WTC11 (cell line): ENCODE measurements around the gene KRT7. TPM values are rescaled to one million over a fixed set of nuclear protein-coding genes. Genes with fewer than 3 reads are reported as not detected.

Experiments
- ATAC-seq: fragments of 200-7000 bp; cut with Tn5 transposase; 2 replicates; pipeline ENCODE4 v1.10.0; 2021; ENCODE audit warnings: mild to moderate bottlenecking, moderate library complexity
- CTCF ChIA-PET: fragments of 300-600 bp; sonication (Branson Sonifier 250); formaldehyde crosslinking; loops from one replicate; lab custom pipeline; 2021; ENCODE audit warnings: antibody characterized with exemption; lab: Charles Lee
- POLR2A ChIA-PET: fragments of 350-600 bp; sonication (Branson Sonifier 250); formaldehyde crosslinking; loops from one replicate; lab custom pipeline; 2021; ENCODE audit warnings: antibody characterized with exemption; lab: Charles Lee
- DNase-seq: peaks from one replicate; pipeline ENCODE4 v3.0.0; 2021; ENCODE audit warnings: low spot score
- H3K27ac Mint-ChIP-seq: 2 replicates; pipeline ENCODE4 v1.8.0; 2021; ENCODE audit warnings: mixed read lengths
- H3K27me3 Mint-ChIP-seq: 2 replicates; pipeline ENCODE4 v1.8.0; 2021; ENCODE audit warnings: low read depth, mild to moderate bottlenecking, moderate library complexity, mixed read lengths
- H3K36me3 Mint-ChIP-seq: 2 replicates; pipeline ENCODE4 v1.8.0; 2021; ENCODE audit warnings: mixed read lengths
- H3K4me1 Mint-ChIP-seq: 2 replicates; pipeline ENCODE4 v1.8.0; 2022; ENCODE audit warnings: mixed read lengths
- H3K4me3 Mint-ChIP-seq: 2 replicates; pipeline ENCODE4 v1.8.0; 2021; ENCODE audit warnings: mild to moderate bottlenecking, moderate library complexity, mixed read lengths
- H3K9me3 Mint-ChIP-seq: 2 replicates; pipeline ENCODE4 v1.8.0; 2021; ENCODE audit warnings: mixed read lengths
- GTF2I ChIP-seq: fragments of 250-450 bp; sonication (Bioruptor Pico); conservative IDR thresholded peaks from 2 replicates; pipeline ENCODE4 v1.4.0; 2021; ENCODE audit warnings: mild to moderate bottlenecking
- IRF2 ChIP-seq: sonication (generic); formaldehyde crosslinking; IDR thresholded peaks from 2 replicates; pipeline ENCODE4 v1.8.0; 2022; ENCODE audit warnings: low read depth, missing genetic modification reagents, borderline replicate concordance
- KAT7 ChIP-seq: sonication (generic); formaldehyde crosslinking; IDR thresholded peaks from 2 replicates; pipeline ENCODE4 v1.8.1; 2023; ENCODE audit warnings: missing genetic modification reagents, mild to moderate bottlenecking, borderline replicate concordance
- MYBL2 ChIP-seq: sonication (generic); formaldehyde crosslinking; IDR thresholded peaks from 2 replicates; pipeline ENCODE4 v1.8.1; 2023; ENCODE audit warnings: mild to moderate bottlenecking, moderate library complexity, missing genetic modification reagents
- NR1H2 ChIP-seq: sonication (generic); formaldehyde crosslinking; IDR thresholded peaks from 2 replicates; pipeline ENCODE4 v1.9.0; 2021; ENCODE audit warnings: mild to moderate bottlenecking, moderate library complexity, missing genetic modification reagents
- NR3C1 ChIP-seq: sonication (generic); formaldehyde crosslinking; conservative IDR thresholded peaks from 2 replicates; pipeline ENCODE4 v1.8.1; 2023; ENCODE audit warnings: low read depth, mild to moderate bottlenecking, missing genetic modification reagents
- PRRX2 ChIP-seq: fragments of 250-450 bp; sonication (Bioruptor Pico); IDR thresholded peaks from 2 replicates; pipeline ENCODE4 v1.8.0; 2021; ENCODE audit warnings: mild to moderate bottlenecking
- RELA ChIP-seq: sonication (generic); formaldehyde crosslinking; IDR thresholded peaks from 2 replicates; pipeline ENCODE4 v1.8.1; 2022; ENCODE audit warnings: missing genetic modification reagents, mild to moderate bottlenecking, borderline replicate concordance
- SMAD3 ChIP-seq: sonication (generic); formaldehyde crosslinking; IDR thresholded peaks from 2 replicates; pipeline ENCODE4 v1.8.0; 2022; ENCODE audit warnings: missing genetic modification reagents, mild to moderate bottlenecking, borderline replicate concordance
- SMAD4 ChIP-seq: sonication (generic); formaldehyde crosslinking; IDR thresholded peaks from 2 replicates; pipeline ENCODE4 v1.8.0; 2022; ENCODE audit warnings: mild to moderate bottlenecking, missing genetic modification reagents
- ZNF121 ChIP-seq: sonication (generic); formaldehyde crosslinking; IDR thresholded peaks from 2 replicates; pipeline ENCODE4 v1.8.0; 2023; ENCODE audit warnings: missing genetic modification reagents
- ZNF263 ChIP-seq: sonication (generic); formaldehyde crosslinking; IDR thresholded peaks from 2 replicates; pipeline ENCODE4 v1.8.1; 2022; ENCODE audit warnings: low read depth, mild to moderate bottlenecking, moderate library complexity, missing genetic modification reagents
- ZNF416 ChIP-seq: fragments of 250-450 bp; sonication (Bioruptor Pico); IDR thresholded peaks from 2 replicates; pipeline ENCODE4 v1.9.0; 2021; ENCODE audit warnings: mild to moderate bottlenecking, inconsistent platforms
- total RNA-seq: library from RNA; stranded (reverse); gene quantifications from 3 replicates; pipeline ENCODE4 v1.2.3, GENCODE V29; 2021
- TF ChIP-seq, protein P1 (sequence below): sonication (generic); formaldehyde crosslinking; IDR thresholded peaks from 2 replicates; pipeline ENCODE4 v1.8.1; 2023; ENCODE audit warnings: mild to moderate bottlenecking, missing genetic modification reagents
- TF ChIP-seq, protein P2 (sequence below): sonication (generic); formaldehyde crosslinking; IDR thresholded peaks from 2 replicates; pipeline ENCODE4 v1.8.1; 2022; ENCODE audit warnings: mild to moderate bottlenecking, missing genetic modification reagents, moderate library complexity, borderline replicate concordance
- TF ChIP-seq, protein P3 (sequence below): sonication (generic); formaldehyde crosslinking; IDR thresholded peaks from 2 replicates; pipeline ENCODE4 v1.8.0; 2022; ENCODE audit warnings: mild to moderate bottlenecking, missing genetic modification reagents
- TF ChIP-seq, protein P4 (sequence below): fragments of 250-450 bp; sonication (Bioruptor Pico); conservative IDR thresholded peaks from 2 replicates; pipeline ENCODE4 v1.9.0; 2021; ENCODE audit warnings: mild to moderate bottlenecking

Gene KRT7
- total RNA-seq, 1 experiment from 2014 or later = 10.6 TPM

DNA sequence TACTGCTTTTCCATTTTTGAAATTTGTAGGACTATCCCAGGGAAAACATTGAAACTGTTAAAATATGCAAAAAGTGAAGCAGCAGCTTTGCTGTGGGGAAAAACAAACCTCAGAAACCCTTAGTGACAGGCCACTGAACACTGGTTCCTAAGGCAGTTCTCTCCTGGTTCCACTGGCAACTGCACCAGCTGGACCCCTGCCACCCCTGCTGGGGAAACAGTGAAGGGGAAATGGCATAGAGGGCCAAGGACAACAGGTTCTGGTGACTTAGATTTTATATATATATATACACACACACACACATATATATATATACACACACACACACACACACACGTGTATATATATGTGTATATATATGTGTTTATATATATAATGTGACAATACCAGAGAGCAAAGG is 16.2 kb upstream of the KRT7 start (continued):
- TF ChIP-seq, protein P1, sequence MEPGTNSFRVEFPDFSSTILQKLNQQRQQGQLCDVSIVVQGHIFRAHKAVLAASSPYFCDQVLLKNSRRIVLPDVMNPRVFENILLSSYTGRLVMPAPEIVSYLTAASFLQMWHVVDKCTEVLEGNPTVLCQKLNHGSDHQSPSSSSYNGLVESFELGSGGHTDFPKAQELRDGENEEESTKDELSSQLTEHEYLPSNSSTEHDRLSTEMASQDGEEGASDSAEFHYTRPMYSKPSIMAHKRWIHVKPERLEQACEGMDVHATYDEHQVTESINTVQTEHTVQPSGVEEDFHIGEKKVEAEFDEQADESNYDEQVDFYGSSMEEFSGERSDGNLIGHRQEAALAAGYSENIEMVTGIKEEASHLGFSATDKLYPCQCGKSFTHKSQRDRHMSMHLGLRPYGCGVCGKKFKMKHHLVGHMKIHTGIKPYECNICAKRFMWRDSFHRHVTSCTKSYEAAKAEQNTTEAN (CRISPR knock-in tag) = no peak
- TF ChIP-seq SMAD3 (CRISPR knock-in tag) = no peak
- TF ChIP-seq, protein P2, sequence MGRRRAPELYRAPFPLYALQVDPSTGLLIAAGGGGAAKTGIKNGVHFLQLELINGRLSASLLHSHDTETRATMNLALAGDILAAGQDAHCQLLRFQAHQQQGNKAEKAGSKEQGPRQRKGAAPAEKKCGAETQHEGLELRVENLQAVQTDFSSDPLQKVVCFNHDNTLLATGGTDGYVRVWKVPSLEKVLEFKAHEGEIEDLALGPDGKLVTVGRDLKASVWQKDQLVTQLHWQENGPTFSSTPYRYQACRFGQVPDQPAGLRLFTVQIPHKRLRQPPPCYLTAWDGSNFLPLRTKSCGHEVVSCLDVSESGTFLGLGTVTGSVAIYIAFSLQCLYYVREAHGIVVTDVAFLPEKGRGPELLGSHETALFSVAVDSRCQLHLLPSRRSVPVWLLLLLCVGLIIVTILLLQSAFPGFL (CRISPR knock-in tag) = no peak
- TF ChIP-seq, protein P3, sequence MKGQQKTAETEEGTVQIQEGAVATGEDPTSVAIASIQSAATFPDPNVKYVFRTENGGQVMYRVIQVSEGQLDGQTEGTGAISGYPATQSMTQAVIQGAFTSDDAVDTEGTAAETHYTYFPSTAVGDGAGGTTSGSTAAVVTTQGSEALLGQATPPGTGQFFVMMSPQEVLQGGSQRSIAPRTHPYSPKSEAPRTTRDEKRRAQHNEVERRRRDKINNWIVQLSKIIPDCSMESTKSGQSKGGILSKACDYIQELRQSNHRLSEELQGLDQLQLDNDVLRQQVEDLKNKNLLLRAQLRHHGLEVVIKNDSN (CRISPR knock-in tag) = no peak
- TF ChIP-seq ZNF121 (CRISPR knock-in tag) = no peak
- TF ChIP-seq GTF2I = no peak
- TF ChIP-seq IRF2 (CRISPR knock-in tag) = no peak

GRCh38 chr12:52217223-52217622 is 15.8 kb upstream of the KRT7 start:
- Mint-ChIP-seq H3K27me3 (no peaks in the 10 kb centered on the region; the same call in 1 of the 2 replicates), H3K27ac (no peak overlapping the region; the same call in 1 of the 2 replicates), H3K4me1 (peaks cover 12% of the 10 kb centered on the region), H3K9me3 (no peaks in the 10 kb centered on the region), H3K4me3 (no peak overlapping the region), H3K36me3 (no peaks in the 10 kb centered on the region)
- POLR2A ChIA-PET = no interaction called here
- ATAC-seq (peak; percentile 11), DNase-seq (no peak)
- CTCF ChIA-PET = interaction anchor here (1.0 to 7.8 kb wide), 2 partner anchors 60 to 145 kb away, joined by 5 to 60 read pairs; no protein-coding TSS in a partner anchor
- no peak for TF ChIP-seq IRF2 (CRISPR knock-in tag)
- no peak for TF ChIP-seq NR1H2
- TF ChIP-seq KAT7 (CRISPR knock-in tag) = no peak
- no peak for TF ChIP-seq NR3C1 (CRISPR knock-in tag)
- TF ChIP-seq, protein P1 (CRISPR knock-in tag) = no peak

GRCh38 chr12:52218001-52218400 is 15.0 kb upstream of the KRT7 start:
- ChIA-PET CTCF (interaction anchor here (7.8 kb wide), 1 partner anchor 61 kb away, joined by 60 read pairs; no protein-coding TSS in a partner anchor), POLR2A (no interaction called here)
- H3K27ac Mint-ChIP-seq = no peak overlapping the region
- DNase-seq = no peak
- no peaks in the 10 kb centered on the region for H3K9me3 Mint-ChIP-seq
- H3K27me3 Mint-ChIP-seq = no peaks in the 10 kb centered on the region; the same call in 1 of the 2 replicates
- H3K4me3 Mint-ChIP-seq = no peak overlapping the region
- ATAC-seq = no peak
- TF ChIP-seq ZNF263 (CRISPR knock-in tag) = no peak
- TF ChIP-seq RELA = no peak
- TF ChIP-seq GTF2I = no peak
- no peak for TF ChIP-seq ZNF416
- no peak for TF ChIP-seq MYBL2
- TF ChIP-seq, protein P4, sequence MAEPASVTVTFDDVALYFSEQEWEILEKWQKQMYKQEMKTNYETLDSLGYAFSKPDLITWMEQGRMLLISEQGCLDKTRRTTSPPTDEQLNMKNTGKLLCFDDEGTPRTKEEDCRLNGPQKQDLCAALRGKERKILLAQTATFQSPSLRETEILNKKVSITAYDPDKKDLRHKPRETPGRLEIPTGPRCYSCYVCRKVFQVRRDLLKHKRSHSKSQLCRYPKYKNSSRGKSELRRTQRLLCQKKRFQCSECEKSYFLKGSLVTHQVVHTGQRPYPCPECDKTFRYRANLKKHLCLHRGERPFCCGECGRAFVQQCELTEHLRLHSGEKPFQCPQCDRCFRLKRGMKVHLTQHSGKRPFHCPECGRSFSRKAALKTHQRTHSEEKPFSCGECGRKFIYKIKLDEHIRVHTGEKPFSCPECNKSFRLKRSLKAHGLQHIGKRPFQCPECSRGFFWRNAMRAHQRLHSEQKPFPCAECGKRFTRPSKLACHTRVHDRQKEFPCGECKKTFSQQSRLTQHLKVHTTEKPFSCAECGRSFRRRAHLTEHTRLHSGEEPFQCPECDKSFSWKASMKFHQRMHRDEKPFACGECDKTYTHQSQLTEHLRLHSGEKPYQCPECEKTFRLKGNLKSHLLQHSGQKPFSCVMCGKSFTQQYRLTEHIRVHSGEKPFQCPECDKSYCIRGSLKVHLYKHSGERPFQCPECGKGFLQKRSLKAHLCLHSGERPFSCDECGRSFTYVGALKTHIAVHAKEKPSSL (CRISPR knock-in tag) = no peak
- TF ChIP-seq PRRX2 = no peak
- TF ChIP-seq SMAD4 (CRISPR knock-in tag) = no peak
- peaks cover 12% of the 10 kb centered on the region for H3K4me1 Mint-ChIP-seq
- no peaks in the 10 kb centered on the region for H3K36me3 Mint-ChIP-seq
